ENCODE measurements around the gene ISCA2. TPM values are rescaled to one million over a fixed set of nuclear protein-coding genes. Genes with fewer than 3 reads are reported as not detected.

The ISCA2 gene
- total and polyA plus RNA-seq, 9 of the 15 experiments (the other 6 are each of a cell fraction or from before 2014, with no cell fraction given), result 5.0 to 36.7 (median 18.1) TPM

DNA sequence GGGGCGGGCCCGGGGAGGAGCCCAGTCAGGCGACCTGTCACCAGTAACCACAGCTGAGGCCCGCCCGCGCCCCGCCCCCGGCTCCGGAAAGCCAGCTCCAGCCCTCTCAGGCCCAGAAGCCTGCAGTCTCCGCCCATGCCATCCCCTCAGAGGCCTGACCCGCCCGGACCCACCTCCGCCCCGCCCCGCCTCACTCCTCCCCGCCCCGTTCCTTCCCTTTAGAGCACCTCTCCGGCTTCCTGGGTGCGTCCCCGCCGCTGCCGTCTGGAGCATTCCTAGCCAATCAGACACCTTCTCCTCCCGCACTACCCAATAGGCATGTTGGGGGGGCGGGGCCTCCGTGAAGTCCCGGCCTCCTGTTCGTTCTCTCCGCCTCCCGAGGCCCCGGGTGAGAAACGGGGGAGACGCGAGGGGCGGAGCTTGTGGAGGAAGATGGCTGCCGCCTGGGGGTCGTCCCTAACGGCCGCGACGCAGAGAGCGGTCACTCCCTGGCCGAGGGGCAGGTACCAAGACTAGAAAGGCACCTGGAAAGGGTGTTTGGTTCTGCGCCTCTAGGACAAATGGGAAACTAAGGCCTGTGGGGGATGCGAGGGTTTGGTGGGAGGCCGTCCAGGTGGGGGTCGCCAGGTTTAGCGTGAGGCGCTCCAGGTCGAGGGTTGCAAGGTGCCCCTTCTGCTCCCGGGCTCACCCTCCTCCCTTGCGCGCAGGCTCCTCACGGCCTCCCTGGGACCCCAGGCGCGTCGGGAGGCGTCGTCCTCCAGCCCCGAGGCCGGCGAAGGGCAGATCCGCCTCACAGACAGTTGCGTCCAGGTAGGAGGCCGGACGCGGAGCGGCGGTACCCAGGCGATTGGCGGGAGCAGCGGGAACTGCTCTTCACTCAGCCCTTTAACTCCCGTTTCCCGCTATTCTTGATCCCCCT lies at the start of gene ISCA2 (continued):
- TF ChIP-seq ZNF263 (CRISPR knock-in tag; IDR thresholded peaks at IDR 0.05; ENCODE audit: borderline replicate concordance) (peak; percentile 49; the same call in 1 of the 2 replicates), ELF1 (tag; IDR thresholded peaks at IDR 0.05) (peak; percentile 52; the same call in 1 of the 2 replicates), ZEB2 (IDR thresholded peaks at IDR 0.05) (no peak), MEIS2 (IDR thresholded peaks at IDR 0.05; ENCODE audit: partially characterized antibody) (peak; percentile 62), HNRNPL (IDR thresholded peaks at IDR 0.05; ENCODE audit: low read depth, low read length) (no peak), SP1 (CRISPR knock-in tag; IDR thresholded peaks at IDR 0.05) (peak; percentile 83), GABPA (tag; conservative IDR thresholded peaks at IDR 0.05; ENCODE audit: low read depth) (no peak), CHD2 (IDR thresholded peaks at IDR 0.05; ENCODE audit: low read depth, low read length) (peak; percentile 65; the same call in 1 of the 2 replicates), NCOA4 (IDR thresholded peaks at IDR 0.05; ENCODE audit: partially characterized antibody) (no peak), NR2C1 (IDR thresholded peaks at IDR 0.05) (no peak), NR2C1 (tag; IDR thresholded peaks at IDR 0.05) (no peak), GATAD2B (IDR thresholded peaks at IDR 0.05; ENCODE audit: borderline replicate concordance) (no peak), RBFOX2 (IDR thresholded peaks at IDR 0.05; ENCODE audit: low read depth, low read length) (peak; percentile 80), MEF2D (tag; conservative IDR thresholded peaks at IDR 0.05; ENCODE audit: low read depth) (no peak)
- TF ChIP-seq, protein P1, sequence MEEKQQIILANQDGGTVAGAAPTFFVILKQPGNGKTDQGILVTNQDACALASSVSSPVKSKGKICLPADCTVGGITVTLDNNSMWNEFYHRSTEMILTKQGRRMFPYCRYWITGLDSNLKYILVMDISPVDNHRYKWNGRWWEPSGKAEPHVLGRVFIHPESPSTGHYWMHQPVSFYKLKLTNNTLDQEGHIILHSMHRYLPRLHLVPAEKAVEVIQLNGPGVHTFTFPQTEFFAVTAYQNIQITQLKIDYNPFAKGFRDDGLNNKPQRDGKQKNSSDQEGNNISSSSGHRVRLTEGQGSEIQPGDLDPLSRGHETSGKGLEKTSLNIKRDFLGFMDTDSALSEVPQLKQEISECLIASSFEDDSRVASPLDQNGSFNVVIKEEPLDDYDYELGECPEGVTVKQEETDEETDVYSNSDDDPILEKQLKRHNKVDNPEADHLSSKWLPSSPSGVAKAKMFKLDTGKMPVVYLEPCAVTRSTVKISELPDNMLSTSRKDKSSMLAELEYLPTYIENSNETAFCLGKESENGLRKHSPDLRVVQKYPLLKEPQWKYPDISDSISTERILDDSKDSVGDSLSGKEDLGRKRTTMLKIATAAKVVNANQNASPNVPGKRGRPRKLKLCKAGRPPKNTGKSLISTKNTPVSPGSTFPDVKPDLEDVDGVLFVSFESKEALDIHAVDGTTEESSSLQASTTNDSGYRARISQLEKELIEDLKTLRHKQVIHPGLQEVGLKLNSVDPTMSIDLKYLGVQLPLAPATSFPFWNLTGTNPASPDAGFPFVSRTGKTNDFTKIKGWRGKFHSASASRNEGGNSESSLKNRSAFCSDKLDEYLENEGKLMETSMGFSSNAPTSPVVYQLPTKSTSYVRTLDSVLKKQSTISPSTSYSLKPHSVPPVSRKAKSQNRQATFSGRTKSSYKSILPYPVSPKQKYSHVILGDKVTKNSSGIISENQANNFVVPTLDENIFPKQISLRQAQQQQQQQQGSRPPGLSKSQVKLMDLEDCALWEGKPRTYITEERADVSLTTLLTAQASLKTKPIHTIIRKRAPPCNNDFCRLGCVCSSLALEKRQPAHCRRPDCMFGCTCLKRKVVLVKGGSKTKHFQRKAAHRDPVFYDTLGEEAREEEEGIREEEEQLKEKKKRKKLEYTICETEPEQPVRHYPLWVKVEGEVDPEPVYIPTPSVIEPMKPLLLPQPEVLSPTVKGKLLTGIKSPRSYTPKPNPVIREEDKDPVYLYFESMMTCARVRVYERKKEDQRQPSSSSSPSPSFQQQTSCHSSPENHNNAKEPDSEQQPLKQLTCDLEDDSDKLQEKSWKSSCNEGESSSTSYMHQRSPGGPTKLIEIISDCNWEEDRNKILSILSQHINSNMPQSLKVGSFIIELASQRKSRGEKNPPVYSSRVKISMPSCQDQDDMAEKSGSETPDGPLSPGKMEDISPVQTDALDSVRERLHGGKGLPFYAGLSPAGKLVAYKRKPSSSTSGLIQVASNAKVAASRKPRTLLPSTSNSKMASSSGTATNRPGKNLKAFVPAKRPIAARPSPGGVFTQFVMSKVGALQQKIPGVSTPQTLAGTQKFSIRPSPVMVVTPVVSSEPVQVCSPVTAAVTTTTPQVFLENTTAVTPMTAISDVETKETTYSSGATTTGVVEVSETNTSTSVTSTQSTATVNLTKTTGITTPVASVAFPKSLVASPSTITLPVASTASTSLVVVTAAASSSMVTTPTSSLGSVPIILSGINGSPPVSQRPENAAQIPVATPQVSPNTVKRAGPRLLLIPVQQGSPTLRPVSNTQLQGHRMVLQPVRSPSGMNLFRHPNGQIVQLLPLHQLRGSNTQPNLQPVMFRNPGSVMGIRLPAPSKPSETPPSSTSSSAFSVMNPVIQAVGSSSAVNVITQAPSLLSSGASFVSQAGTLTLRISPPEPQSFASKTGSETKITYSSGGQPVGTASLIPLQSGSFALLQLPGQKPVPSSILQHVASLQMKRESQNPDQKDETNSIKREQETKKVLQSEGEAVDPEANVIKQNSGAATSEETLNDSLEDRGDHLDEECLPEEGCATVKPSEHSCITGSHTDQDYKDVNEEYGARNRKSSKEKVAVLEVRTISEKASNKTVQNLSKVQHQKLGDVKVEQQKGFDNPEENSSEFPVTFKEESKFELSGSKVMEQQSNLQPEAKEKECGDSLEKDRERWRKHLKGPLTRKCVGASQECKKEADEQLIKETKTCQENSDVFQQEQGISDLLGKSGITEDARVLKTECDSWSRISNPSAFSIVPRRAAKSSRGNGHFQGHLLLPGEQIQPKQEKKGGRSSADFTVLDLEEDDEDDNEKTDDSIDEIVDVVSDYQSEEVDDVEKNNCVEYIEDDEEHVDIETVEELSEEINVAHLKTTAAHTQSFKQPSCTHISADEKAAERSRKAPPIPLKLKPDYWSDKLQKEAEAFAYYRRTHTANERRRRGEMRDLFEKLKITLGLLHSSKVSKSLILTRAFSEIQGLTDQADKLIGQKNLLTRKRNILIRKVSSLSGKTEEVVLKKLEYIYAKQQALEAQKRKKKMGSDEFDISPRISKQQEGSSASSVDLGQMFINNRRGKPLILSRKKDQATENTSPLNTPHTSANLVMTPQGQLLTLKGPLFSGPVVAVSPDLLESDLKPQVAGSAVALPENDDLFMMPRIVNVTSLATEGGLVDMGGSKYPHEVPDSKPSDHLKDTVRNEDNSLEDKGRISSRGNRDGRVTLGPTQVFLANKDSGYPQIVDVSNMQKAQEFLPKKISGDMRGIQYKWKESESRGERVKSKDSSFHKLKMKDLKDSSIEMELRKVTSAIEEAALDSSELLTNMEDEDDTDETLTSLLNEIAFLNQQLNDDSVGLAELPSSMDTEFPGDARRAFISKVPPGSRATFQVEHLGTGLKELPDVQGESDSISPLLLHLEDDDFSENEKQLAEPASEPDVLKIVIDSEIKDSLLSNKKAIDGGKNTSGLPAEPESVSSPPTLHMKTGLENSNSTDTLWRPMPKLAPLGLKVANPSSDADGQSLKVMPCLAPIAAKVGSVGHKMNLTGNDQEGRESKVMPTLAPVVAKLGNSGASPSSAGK (IDR thresholded peaks at IDR 0.05), result no peak
- TF ChIP-seq, protein P2, sequence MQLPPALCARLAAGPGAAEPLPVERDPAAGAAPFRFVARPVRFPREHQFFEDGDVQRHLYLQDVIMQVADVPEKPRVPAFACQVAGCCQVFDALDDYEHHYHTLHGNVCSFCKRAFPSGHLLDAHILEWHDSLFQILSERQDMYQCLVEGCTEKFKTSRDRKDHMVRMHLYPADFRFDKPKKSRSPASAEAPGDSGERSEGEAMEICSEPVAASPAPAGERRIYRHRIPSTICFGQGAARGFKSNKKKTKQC (CRISPR knock-in tag; IDR thresholded peaks at IDR 0.05), result no peak
- TF ChIP-seq, protein P3, sequence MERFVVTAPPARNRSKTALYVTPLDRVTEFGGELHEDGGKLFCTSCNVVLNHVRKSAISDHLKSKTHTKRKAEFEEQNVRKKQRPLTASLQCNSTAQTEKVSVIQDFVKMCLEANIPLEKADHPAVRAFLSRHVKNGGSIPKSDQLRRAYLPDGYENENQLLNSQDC (CRISPR knock-in tag; IDR thresholded peaks at IDR 0.05), result no peak

Measured in K562 (cell line).